ENCODE measurements around the gene CADM2.

The CADM2 gene

GRCh38 chr3:85808755-85809154 is 850.0 kb downstream of the CADM2 start:
- TF ChIP-seq, protein P1, sequence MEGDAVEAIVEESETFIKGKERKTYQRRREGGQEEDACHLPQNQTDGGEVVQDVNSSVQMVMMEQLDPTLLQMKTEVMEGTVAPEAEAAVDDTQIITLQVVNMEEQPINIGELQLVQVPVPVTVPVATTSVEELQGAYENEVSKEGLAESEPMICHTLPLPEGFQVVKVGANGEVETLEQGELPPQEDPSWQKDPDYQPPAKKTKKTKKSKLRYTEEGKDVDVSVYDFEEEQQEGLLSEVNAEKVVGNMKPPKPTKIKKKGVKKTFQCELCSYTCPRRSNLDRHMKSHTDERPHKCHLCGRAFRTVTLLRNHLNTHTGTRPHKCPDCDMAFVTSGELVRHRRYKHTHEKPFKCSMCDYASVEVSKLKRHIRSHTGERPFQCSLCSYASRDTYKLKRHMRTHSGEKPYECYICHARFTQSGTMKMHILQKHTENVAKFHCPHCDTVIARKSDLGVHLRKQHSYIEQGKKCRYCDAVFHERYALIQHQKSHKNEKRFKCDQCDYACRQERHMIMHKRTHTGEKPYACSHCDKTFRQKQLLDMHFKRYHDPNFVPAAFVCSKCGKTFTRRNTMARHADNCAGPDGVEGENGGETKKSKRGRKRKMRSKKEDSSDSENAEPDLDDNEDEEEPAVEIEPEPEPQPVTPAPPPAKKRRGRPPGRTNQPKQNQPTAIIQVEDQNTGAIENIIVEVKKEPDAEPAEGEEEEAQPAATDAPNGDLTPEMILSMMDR (IDR thresholded peaks at IDR 0.05) = no peak
- H3K9me3 ChIP-seq = no peaks in the 10 kb centered on the region
- no peaks in the 10 kb centered on the region for H3K36me3 ChIP-seq

GRCh38 chr3:85821130-85821756 is 862.5 kb downstream of the CADM2 start:
- no peaks in the 10 kb centered on the region for H3K36me3 ChIP-seq
- TF ChIP-seq, protein P1 (IDR thresholded peaks at IDR 0.05) = no peak
- no peak overlapping the region for H3K4me3 ChIP-seq (ENCODE audit: low read depth in 1 of 2, low read length in 1 of 2)
- no peak overlapping the region for H3K27ac ChIP-seq
- no peaks in the 10 kb centered on the region for H3K27me3 ChIP-seq
- no peaks in the 10 kb centered on the region for H3K9me3 ChIP-seq
- no peaks in the 10 kb centered on the region for H3K4me1 ChIP-seq (ENCODE audit: control insufficient read depth in 1 of 2, insufficient read depth in 1 of 2, low read depth in 1 of 2, low read length in 1 of 2)

More at GRCh38 chr3:85808755-85809154, 850.0 kb downstream of the CADM2 start:
- Histone ChIP-seq H3K27me3 (no peaks in the 10 kb centered on the region), H3K4me3 (ENCODE audit: low read depth in 1 of 2, low read length in 1 of 2) (no peak overlapping the region), H3K27ac (no peak overlapping the region), H3K4me1 (ENCODE audit: control insufficient read depth in 1 of 2, insufficient read depth in 1 of 2, low read depth in 1 of 2, low read length in 1 of 2) (no peaks in the 10 kb centered on the region)

DNA sequence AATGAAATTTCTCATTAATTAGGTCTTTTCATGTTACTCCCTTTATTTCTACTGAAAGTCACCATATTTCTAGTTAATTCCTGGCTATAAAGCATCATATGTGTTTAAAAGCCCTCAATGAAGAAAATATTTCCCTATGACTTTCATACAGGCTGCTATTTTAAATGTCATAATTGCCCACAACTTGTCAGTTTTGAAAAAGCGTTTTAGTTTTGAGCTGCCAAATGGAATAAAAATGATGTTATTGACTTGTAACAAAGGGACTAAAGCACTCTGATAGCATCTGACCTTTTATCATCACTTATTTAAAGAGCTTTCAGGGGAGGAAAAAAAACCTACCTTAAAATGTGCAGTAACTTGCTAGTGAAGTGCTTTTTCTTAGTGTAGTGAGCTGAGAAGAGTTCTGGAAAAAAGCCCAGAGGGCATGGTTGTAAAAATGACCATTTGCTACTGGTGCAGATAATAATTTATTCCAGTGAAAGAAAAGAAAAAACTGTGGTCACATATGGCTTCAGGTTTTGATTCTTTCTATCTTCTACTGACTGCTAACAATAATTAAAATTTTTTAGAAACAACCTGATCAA is 877.2 kb downstream of the CADM2 start:
- H3K4me1 ChIP-seq (ENCODE audit: control insufficient read depth in 1 of 2, insufficient read depth in 1 of 2, low read depth in 1 of 2, low read length in 1 of 2) = no peaks in the 10 kb centered on the region
- no peaks in the 10 kb centered on the region for H3K27me3 ChIP-seq
- no peak overlapping the region for H3K4me3 ChIP-seq (ENCODE audit: low read depth in 1 of 2, low read length in 1 of 2)
- TF ChIP-seq, protein P1 (IDR thresholded peaks at IDR 0.05) = no peak
- H3K27ac ChIP-seq = no peak overlapping the region
- H3K36me3 ChIP-seq = no peaks in the 10 kb centered on the region
- H3K9me3 ChIP-seq = no peaks in the 10 kb centered on the region

- H3K27me3 ChIP-seq = no peaks in the 10 kb centered on the region
- no peak overlapping the region for H3K27ac ChIP-seq
- H3K4me1 ChIP-seq (ENCODE audit: control insufficient read depth in 1 of 2, insufficient read depth in 1 of 2, low read depth in 1 of 2, low read length in 1 of 2) = no peaks in the 10 kb centered on the region
- no peaks in the 10 kb centered on the region for H3K9me3 ChIP-seq
- H3K36me3 ChIP-seq = no peaks in the 10 kb centered on the region
- TF ChIP-seq, protein P1 (IDR thresholded peaks at IDR 0.05) = no peak
- no peak overlapping the region for H3K4me3 ChIP-seq (ENCODE audit: low read depth in 1 of 2, low read length in 1 of 2)
These were observed 878.6 kb downstream of the CADM2 start for GRCh38 chr3:85837402-85837801.

DNA sequence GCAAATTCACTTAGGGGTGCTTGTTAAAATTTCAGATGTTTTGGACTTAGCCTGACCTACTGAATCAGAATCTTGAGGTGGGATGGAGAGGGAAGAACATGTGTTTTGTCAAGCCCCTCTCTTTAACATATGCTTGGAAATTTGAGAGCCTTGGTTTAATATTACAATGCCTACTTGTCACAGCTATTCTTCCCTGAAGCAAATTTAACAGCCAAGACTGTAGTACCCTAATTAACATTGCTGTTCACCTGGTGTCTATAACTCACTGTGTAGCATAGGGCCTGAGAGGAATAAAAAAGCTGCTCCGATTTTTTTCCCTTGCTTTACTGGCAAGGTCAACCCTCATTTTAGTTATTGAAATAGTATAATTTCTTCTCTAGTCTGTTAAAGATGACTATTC is 880.1 kb downstream of the CADM2 start:
- H3K27me3 ChIP-seq = no peaks in the 10 kb centered on the region
- no peak overlapping the region for H3K4me3 ChIP-seq (ENCODE audit: low read depth in 1 of 2, low read length in 1 of 2)
- H3K9me3 ChIP-seq = no peaks in the 10 kb centered on the region
- H3K4me1 ChIP-seq (ENCODE audit: control insufficient read depth in 1 of 2, insufficient read depth in 1 of 2, low read depth in 1 of 2, low read length in 1 of 2) = no peaks in the 10 kb centered on the region
- no peaks in the 10 kb centered on the region for H3K36me3 ChIP-seq
- TF ChIP-seq, protein P1 (IDR thresholded peaks at IDR 0.05) = no peak
- no peak overlapping the region for H3K27ac ChIP-seq

All from neutrophil (primary cell).